ENCODE measurements around the gene AP2A1. TPM values are rescaled to one million over a fixed set of nuclear protein-coding genes. Genes with fewer than 3 reads are reported as not detected.

The AP2A1 gene
- total and polyA plus RNA-seq, 2 of the 13 experiments (the other 11 are each of a cell fraction or from before 2014, with no cell fraction given): 22.7 to 39.7 TPM

DNA sequence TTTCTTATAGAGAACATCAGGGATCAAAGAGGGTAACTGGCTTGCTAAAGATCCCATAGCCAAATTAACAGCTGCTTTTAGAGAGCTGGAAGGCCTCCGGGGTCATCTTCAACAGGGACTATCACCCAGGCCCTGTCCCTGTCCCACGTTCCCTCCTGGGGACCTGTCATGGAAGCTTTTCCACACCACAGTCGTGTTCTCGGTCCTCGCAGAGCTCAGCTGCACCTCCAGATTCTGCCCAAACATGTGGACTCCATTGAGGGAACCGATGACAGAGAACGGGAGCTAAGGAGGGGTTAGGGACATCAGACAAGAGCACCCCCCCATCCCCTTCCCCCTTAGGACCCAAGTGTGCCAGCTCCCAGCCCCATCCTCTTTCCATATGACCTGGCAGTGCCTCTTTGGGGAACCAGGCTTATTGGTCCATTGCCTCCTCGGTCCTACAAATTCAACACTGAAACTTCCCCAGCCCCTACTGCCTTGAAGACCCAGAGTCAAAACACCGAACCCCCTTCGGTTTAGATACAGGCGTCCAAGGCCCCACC, 45.7 kb downstream of the AP2A1 start (continued):
- no peak for TF ChIP-seq PATZ1 (CRISPR knock-in tag; IDR thresholded peaks at IDR 0.05)

DNA sequence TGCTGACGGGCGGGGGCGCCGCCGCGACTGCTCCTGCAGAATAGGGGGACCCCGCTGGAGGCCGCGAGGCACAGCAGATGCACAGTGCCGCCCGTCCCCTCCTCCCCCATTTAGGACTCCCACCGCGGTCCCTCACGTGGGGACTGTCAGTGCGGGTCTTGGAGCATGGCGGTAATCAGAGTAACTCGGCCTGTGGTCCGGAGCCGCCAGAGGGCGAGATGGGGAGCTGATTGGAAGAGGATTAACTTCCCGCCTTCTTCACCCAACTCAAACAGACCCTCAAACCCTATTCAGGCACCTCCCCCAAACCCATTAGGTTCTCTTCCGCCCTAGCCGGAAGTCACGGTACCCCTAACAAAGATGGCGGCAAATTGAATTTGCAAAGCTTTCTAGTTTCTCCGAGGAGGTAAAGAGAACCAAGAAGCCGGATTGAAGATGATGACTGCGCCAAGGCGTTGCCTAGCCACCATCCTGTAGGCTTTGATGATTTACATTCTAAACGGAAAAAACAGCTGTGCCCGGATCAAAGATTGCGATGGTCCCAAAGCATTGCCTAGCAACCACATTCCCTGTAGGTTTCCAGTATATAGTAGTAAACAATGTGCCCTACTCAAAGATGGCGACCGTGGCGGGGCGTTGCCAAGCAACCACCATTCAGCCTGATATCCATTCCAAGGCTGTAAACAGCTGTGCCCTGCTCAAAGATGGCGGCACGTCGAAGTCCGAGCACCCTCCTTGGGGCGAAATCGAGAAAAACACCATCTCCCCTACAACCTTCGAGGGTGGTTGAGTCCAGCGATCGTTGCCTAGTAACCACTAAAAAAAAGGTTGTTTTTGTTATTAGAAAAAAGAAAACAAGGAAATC, 46.4 kb downstream of the AP2A1 start, which contains the start of gene FUZ:
TSS of gene FUZ (minus strand) at position 296 of the 865 bp plus-strand sequence. CDS start at position 110, 186 bp downstream.
- no peak within 1 kb of the TSS for H3K4me2 ChIP-seq (ENCODE audit: low read depth, low read length)
- no peaks in the 10 kb centered on the region for H3K36me3 ChIP-seq (replicated peaks in 1 of 2; ENCODE audit: control insufficient read depth in 1 of 2, insufficient read depth in 2 of 2, low read length in 2 of 2)
- BruUV-seq (replicated peaks): no TSS peak
- ChIA-PET POLR2A (no interaction called here), CTCF (ENCODE audit: low intra/inter-chr PET ratio, low total read pairs) (no interaction called here)
- intact Hi-C loops (cut with micrococcal nuclease; ENCODE audit: unreplicated experiment): loop anchor here (10.0 kb wide), 1 partner anchor 48 kb away; the partner anchor contains the start of genes AP2A1 and TSKS
- H3K4me1 ChIP-seq (ENCODE audit: insufficient read depth, low read length): peaks cover 14% of the 10 kb centered on the region
- H2AFZ ChIP-seq (ENCODE audit: low read length): no peak within 1 kb of the TSS
- no peak for ATAC-seq
- H3K27ac ChIP-seq (ENCODE audit: extremely low read length, insufficient read depth, low read length): no peak within 1 kb of the TSS
- H3K27me3 ChIP-seq (ENCODE audit: control insufficient read depth in 1 of 2, insufficient read depth in 2 of 2, low read length in 2 of 2): no peaks in the 10 kb centered on the region; a peak in 1 of 5 replicates
- FAIRE-seq: no peak
- WGBS (ENCODE audit: low lambda C conversion rate): 68% methylated on average over 29 of the region's 45 CpGs
- H3K4me3 ChIP-seq (replicated peaks in 1 of 3; ENCODE audit: insufficient read depth in 1 of 3, low read depth in 2 of 3, low read length in 3 of 3): no peak within 1 kb of the TSS
- H3K9ac ChIP-seq (ENCODE audit: insufficient read depth, low read depth, low read length): no peak within 1 kb of the TSS
- peaks cover under 1% of the 10 kb centered on the region for H3K79me2 ChIP-seq (ENCODE audit: insufficient read depth, low read length)
- in situ Hi-C loops (cut with HindIII; ENCODE audit: extremely low pct_ligation_motif_present, low pct_unique_long_range_greater_than_20kb): no loop called here
- H3K9me3 ChIP-seq (ENCODE audit: low read length): no peaks in the 10 kb centered on the region
- H4K20me1 ChIP-seq (ENCODE audit: insufficient read depth, low read length): no peaks in the 10 kb centered on the region
- DNase-seq (ENCODE audit: low spot score): no peak
- peak; percentile 37; the same call in 1 of the 2 replicates for TF ChIP-seq ZBTB33 (CRISPR knock-in tag; IDR thresholded peaks at IDR 0.05)
- peak; percentile 61 for TF ChIP-seq RFX3 (CRISPR knock-in tag; IDR thresholded peaks at IDR 0.05)
- 0 out of 2 replicates have a peak, but pooled peaks have one; percentile 62 for TF ChIP-seq PRDM10 (CRISPR knock-in tag; IDR thresholded peaks at IDR 0.05; ENCODE audit: low read depth)
- TF ChIP-seq NCOA1 (CRISPR knock-in tag; IDR thresholded peaks at IDR 0.05): no peak
- TF ChIP-seq MATR3 (CRISPR knock-in tag; IDR thresholded peaks at IDR 0.05): no peak
